ENCODE measurements around the gene C1QL2. TPM values are rescaled to one million over a fixed set of nuclear protein-coding genes. Genes with fewer than 3 reads are reported as not detected.

Gene C1QL2
- total RNA-seq, 2 donors from 2014 or later, result not detected

DNA sequence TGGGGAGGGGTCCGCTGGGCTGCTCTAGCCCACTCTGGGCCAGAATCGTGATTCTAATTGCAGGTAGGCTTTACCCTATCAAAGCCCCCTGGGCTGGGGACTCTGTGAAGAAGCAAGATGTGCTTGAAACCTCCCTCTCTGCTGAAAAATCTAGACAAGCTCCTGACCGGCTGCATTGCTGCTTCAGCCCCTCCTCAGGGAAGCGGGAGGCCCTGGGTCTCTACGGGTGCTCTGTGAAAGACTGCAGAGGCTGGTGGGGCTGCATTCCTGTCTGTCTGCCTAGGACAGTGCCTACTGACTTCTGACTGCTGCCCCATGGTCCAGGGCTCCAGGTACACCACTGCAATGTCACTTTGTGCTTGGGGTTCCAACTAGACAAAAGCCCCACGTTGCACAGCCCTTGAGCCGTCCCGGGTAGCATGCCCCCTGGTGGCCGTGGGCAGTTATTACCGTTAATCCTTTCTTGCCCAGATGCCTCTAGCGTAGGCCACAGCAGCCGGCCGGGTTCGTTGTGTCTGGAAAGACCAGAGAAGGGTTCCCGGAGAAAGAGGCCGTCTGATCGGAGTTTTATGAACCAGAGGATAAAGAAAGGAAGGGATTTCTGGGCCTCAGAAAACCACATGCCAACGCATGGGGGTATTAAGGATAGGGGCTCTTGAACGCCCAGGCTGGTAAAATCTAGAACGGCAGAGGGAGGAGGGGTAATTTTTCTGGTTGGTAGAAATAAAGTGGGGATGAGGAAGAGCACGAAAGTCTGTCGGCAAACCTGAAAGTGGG lies 15.9 kb upstream of the C1QL2 start:
- TF ChIP-seq CTCF (IDR thresholded peaks at IDR 0.05), result peak; percentile 37 to 70
- no peak for DNase-seq (ENCODE audit: low spot score)
- no peak overlapping the region for H3K27ac ChIP-seq
- H3K9me3 ChIP-seq, result no peaks in the 10 kb centered on the region
- H3K4me1 ChIP-seq, result no peaks in the 10 kb centered on the region
- no peaks in the 10 kb centered on the region for H3K36me3 ChIP-seq
- no peak overlapping the region for H3K4me3 ChIP-seq
- no peaks in the 10 kb centered on the region for H3K27me3 ChIP-seq

DNA sequence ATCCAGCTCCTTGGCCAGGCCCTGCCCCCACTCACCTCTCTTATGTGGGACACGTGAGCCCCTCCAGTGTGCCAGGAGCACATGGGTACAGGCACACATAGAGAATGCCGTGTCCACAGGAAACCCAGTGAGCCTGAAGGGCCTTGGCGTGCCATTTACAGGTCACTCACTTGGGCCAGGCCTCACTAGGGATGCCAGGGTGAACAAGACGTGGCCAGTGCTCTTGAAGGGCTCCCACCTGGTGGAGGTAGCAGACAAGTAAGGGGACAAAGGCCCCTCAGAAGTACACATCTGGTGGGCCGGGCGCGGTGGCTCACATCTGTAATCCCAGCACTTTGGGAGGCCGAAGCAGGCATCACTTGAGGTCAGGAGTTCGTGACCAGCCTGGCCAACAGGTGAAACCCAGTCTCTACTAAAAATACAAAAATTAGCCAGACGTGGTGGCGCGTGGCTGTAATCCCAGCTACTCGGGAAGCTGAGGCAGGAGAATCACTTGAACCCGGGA lies 15.1 kb upstream of the C1QL2 start:
- H3K4me1 ChIP-seq, result no peaks in the 10 kb centered on the region
- H3K36me3 ChIP-seq, result no peaks in the 10 kb centered on the region
- H3K9me3 ChIP-seq, result no peaks in the 10 kb centered on the region
- no peak overlapping the region for H3K4me3 ChIP-seq
- H3K27me3 ChIP-seq, result no peaks in the 10 kb centered on the region
- no peak for TF ChIP-seq CTCF (IDR thresholded peaks at IDR 0.05)
- no peak for DNase-seq (ENCODE audit: low spot score)
- no peak overlapping the region for H3K27ac ChIP-seq

DNA sequence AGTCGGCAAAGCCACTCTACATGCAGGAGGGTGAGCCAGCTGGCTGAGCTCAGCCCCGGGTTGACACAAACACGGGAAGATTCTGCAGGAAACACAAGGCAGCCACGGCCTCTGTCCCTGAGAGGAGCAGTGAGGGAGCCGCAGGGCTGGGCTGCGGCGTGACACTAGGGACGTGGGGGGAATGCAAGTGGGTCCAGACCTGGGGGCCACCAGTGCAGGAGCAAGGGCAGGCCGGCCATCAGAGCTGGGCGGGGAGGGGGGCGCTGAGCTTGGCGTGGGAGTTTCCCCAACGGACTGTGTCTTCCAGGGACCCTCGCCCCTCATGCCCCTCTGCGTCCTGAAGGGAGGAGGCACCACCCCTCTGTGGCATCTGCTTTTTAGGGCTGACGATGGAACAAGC lies 12.0 kb upstream of the C1QL2 start:
- TF ChIP-seq CTCF (IDR thresholded peaks at IDR 0.05), result no peak
- no peak overlapping the region for H3K27ac ChIP-seq
- no peak overlapping the region for H3K4me3 ChIP-seq

GRCh38 chr2:119169717-119170116 lies 11.2 kb upstream of the C1QL2 start:
- TF ChIP-seq CTCF (IDR thresholded peaks at IDR 0.05), result no peak
- Histone ChIP-seq H3K4me3 (no peak overlapping the region), H3K27me3 (no peaks in the 10 kb centered on the region), H3K27ac (no peak overlapping the region), H3K36me3 (no peaks in the 10 kb centered on the region), H3K4me1 (no peaks in the 10 kb centered on the region), H3K9me3 (no peaks in the 10 kb centered on the region)
- no peak for DNase-seq (ENCODE audit: low spot score)

More for the DNA sequence above, 12.0 kb upstream of the C1QL2 start:
- no peaks in the 10 kb centered on the region for H3K27me3 ChIP-seq
- no peaks in the 10 kb centered on the region for H3K4me1 ChIP-seq
- DNase-seq (ENCODE audit: low spot score), result no peak
- no peaks in the 10 kb centered on the region for H3K36me3 ChIP-seq
- H3K9me3 ChIP-seq, result no peaks in the 10 kb centered on the region

DNA sequence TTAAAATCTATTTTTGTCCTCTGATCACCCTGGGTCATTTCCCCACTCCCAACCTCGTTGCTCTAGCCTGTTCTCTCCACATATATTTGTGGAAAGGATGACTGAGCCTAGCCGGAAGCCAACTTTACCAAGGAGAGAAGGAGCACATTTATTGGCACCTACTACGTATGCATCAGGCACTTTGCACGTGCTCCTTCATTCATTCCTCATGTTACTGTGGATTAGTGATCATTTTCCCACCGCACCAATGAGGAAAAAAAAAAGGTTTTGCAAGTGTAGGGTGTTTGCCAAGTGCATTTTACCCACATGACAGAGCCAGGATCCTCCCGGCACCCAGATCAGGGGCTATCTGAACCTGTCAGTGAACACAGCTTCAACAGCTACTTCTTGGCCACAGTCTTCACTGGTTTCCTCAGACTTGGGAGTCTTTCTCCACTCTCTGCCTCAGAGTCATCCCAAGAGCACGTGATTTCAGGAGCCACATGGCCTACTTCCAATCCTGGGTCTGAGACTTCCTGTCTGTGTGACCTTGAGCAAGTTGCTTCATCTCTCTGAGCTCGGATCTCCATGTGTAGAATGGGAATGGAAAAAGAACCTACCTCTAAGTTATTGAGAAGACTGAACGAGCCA lies 1.9 kb upstream of the C1QL2 start:
- no peak for TF ChIP-seq CTCF (IDR thresholded peaks at IDR 0.05)
- Histone ChIP-seq H3K36me3 (no peaks in the 10 kb centered on the region), H3K4me1 (peaks cover 0 to 23% of the 10 kb centered on the region in 2 donors), H3K27ac (no peak overlapping the region), H3K4me3 (no peak overlapping the region), H3K9me3 (no peaks in the 10 kb centered on the region), H3K27me3 (peaks cover 6 to 37% of the 10 kb centered on the region in 2 donors)
- DNase-seq (ENCODE audit: low spot score), result no peak
